GM19395 (cell line): Measurements from ENCODE around the gene JPT2.

Source experiments
- ATAC-seq: cut with Tn5 transposase; IDR thresholded peaks from one replicate; pipeline ENCODE4 v1.9.1; 2021; ENCODE audit warnings: mild to moderate bottlenecking, moderate library complexity; ENCODE audit not compliant: unreplicated experiment

JPT2 gene

GRCh38 chr16:1673424-1674151, 4.5 kb upstream of the JPT2 start:
- no peak for ATAC-seq

GRCh38 chr16:1674306-1674705, 3.8 kb upstream of the JPT2 start:
- no peak for ATAC-seq

DNA sequence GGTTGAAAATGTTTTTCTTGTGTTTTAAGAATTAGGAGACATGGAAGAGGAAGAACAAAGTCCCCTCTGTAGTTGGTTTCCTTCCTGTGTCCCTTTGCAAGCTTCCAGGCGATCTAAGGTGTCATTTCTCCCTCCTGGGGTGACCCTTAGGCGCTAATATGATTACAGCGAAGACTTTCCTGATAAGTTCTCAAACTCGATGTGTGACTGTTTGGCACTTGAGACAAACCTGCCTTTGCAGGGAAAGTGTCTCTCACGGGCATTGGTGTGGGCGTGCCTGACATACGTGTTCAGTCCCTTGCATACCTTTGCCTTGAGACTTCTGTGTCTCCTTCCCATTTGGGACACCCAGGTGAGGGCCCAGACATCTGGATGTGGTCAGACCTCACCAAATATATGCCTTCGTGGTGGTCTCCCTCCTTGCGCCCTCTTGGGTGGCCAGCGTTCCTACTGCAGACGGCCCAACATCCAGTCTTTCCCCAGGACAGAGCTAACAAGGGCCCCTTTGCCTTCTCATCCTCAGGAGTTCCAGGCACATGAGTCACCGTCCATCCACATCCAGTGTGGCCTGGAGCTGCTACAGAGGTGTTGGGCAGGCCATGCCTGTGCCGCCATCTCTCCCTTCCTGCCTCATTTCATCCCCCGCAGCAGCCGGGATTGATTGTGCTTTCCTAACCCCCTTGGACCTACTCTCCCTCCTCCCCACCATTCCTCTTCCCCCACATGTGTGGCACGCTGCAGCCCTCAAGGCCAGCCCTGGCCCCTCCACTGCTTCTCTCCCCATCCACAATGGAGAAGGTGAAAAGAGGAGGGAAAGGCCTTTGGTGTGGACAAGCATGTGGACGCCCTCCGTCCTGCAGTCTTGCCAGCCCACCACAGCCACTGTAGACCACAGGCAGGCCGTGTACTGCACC, 3.1 kb upstream of the JPT2 start:
- ATAC-seq: no peak

- no peak for ATAC-seq
Measured at GRCh38 chr16:1676661-1677060, 1.4 kb upstream of the JPT2 start.

DNA sequence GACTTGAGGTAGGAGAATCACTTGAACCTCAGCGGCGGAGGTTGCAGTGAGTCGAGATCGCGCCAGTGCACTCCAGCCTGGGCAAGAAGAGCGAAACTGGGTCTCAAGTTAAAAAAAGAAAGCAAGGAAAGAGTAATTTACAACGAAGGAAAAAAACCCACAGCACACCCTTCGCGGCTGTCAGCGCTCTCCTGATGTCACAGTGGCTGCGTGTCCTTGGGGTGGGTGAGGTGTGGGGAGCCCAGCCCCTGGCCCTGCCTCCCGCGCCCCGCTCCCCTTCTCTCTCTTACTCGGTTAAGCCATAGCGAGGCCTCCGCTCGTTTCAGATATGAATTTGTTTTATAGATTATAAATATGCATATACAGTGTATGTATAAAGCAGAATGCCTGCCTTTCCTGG, 740 bp upstream of the JPT2 start:
- ATAC-seq: no peak

DNA sequence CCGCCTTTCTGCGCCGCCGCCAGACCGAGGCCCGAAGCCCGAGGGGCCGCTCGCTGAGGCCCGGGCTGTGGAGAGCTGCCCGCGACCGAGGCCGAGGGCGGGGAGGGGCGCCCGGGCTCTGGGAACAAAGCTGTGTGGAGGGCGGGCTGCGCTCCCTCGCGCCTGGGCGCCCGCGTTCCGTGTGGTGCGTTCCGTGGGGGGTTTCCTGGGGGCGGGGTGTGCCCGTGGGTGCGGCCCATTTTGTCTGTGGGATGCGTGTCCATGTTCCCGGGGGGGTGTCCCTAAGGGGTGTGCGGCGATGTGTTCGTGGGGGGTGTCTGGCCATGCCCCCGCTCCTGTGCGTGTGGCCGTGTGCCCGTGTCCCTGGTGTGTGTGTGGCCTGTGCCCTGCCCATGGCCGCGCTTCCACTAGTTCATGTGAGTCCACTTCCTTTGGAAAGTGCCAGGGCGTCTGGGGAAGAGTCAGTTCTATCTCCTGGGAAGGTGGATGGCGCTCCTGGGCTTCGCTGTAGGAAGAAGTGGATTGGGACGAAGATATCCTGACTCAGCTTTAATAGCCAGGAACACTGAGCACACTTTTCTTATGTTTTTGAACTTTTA, 520 bp downstream of the JPT2 start:
- peak; percentile 9 for ATAC-seq

DNA sequence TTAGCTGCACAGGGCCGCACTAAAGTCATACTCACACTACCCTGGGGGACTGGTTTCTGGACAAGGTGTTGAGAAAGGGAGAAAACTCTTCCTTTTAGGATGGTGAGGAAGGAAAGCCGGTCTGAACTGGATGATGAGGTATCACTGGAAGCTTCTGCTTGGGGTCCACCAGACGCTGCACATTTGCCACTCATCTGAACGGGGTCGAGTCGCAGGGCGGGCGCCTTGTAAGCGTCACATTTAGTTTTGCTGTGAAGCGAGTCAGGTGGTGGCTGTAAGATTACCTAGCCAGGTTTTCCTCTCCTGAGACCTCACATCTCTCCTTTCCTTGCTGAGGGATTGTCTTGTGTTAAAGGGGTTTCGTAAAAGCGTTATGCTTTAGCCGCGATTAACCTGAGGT, 2.3 kb downstream of the JPT2 start:
- ATAC-seq: no peak

- ATAC-seq: no peak
Measured at GRCh38 chr16:1681032-1681431, 3.0 kb downstream of the JPT2 start.

GRCh38 chr16:1687427-1688316, 9.6 kb downstream of the JPT2 start:
- ATAC-seq: no peak

- no peak for ATAC-seq
Measured at GRCh38 chr16:1688807-1689560, 10.9 kb downstream of the JPT2 start.

- no peak for ATAC-seq
Measured at GRCh38 chr16:1689853-1690252, 11.8 kb downstream of the JPT2 start.

DNA sequence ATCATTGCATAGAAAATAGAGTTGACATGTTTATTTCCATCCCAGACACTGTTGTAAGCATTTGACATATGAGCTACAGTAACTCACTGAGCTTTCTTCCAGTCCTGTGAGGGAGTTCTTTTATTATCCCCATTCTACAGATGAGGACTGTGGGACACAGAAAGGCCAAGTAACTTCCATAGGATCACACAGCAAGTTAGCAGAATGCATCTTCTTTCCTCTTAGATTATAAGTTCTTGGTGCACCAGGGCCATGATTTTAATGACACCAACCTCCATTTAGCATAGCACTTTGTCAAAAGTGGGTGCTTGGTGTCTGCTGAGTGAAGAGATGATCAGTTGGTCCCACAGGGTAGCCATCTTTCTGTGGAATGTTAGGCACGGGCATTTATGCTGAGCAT, 12.7 kb downstream of the JPT2 start:
- no peak for ATAC-seq

DNA sequence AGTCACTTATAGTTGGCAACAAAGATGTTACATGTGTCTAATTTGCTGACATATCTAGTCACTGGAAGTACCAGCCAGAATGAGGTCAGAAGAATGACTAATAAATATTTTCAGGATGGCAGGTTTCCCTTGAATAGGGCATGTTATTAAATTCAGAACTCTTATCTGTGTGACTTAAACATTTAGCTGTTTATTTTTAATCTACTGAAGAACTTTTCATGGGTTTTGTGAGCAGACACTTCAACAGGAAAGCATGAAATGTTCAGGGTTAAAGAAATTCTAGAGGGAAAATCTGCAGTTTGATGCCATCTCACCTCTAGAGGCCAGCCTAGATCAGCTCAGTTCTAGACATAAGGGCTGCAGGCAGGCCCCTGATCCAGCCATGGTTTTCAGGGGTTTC, 13.2 kb downstream of the JPT2 start:
- ATAC-seq: no peak

DNA sequence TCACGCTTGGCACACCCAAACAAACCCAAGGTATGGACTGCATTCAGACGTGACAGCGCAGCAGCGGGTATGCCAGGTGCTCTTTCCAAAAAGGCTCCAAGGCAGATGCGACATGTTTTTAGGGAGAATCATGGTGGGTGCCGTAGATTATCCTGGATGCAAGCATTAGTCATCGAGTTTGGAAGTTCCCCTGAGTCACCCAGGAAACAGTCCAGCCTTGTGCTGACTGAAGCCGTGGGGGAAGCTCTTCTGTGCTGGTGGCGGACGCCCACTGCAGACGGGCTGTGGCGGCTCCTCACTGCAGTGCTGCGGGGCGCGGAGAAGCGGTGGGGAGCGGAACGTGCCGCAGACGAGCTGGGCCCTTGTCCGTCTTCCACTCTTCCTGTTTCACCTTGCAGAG, 13.9 kb downstream of the JPT2 start:
- no peak for ATAC-seq

- ATAC-seq: no peak
Measured at GRCh38 chr16:1696863-1697262, 18.8 kb downstream of the JPT2 start.

DNA sequence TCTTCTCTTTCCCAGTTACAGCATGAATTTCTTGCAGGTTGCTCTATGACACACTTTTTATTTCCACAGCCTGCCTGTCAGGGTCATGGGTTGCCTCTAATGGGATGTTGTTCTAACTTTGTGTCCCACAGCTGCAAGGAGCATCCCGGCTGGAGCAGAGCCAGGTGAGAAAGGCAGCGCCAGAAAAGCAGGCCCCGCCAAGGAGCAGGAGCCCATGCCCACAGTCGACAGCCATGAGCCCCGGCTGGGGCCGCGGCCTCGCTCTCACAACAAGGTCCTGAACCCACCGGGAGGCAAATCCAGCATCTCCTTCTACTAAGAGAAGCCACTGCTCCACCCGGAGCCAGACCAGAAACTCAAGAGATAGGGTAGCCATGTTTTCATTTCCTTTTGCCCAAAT, 20.6 kb downstream of the JPT2 start:
- ATAC-seq: no peak

DNA sequence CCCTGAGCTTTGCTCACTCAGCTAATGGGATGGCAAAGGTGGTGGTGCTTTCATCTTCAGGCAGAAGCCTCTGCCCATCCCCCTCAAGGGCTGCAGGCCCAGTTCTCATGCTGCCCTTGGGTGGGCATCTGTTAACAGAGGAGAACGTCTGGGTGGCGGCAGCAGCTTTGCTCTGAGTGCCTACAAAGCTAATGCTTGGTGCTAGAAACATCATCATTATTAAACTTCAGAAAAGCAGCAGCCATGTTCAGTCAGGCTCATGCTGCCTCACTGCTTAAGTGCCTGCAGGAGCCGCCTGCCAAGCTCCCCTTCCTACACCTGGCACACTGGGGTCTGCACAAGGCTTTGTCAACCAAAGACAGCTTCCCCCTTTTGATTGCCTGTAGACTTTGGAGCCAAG, 22.2 kb downstream of the JPT2 start:
- ATAC-seq: no peak

GRCh38 chr16:1701216-1701878, 23.3 kb downstream of the JPT2 start:
- no peak for ATAC-seq

- peak; percentile 26 for ATAC-seq
Measured at GRCh38 chr16:1705324-1705687, 27.2 kb downstream of the JPT2 start.
